ENCODE data around the gene RBM19.
"Not testable (repeated sequence)": the region's sequence is repeated elsewhere in the genome, so short reads cannot be mapped to it uniquely, and the experiment has no call there.

Gene RBM19

DNA sequence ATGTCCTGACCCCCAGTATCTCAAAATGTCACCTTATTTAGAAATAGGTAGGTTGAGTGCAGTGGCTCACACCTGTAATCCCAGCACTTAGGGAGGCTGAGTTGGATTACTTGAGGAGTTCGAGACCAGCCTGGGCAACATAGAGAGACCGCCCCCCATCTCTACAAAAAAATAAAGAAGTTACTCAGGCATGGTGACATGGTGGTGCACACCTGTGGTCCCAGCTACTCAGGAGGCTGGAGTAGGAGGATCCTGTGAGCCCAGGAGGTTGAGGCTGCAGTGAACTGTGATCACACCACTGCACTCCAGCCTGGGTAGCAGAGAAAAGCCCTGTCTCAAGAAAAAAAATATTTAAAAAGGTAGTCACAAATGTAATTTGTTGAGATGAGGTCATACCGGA lies 27.9 kb upstream of the RBM19 start:
- H3K4me1 ChIP-seq (ENCODE audit: low read length), result no peaks in the 10 kb centered on the region
- H2AFZ ChIP-seq (ENCODE audit: low read length), result no peak overlapping the region

GRCh38 chr12:113992751-113993150 lies 26.6 kb upstream of the RBM19 start:
- H2AFZ ChIP-seq (ENCODE audit: low read length); H4K20me1 ChIP-seq (ENCODE audit: insufficient read depth, low read length); H3K9me3 ChIP-seq (replicated peaks; ENCODE audit: insufficient read depth, low read length); H3K9me2 ChIP-seq (replicated peaks; ENCODE audit: insufficient read depth, low read length); DNase-seq; H3K79me2 ChIP-seq (ENCODE audit: low read length); H3F3A ChIP-seq (ENCODE audit: insufficient read depth, low read length); H3K4me2 ChIP-seq (ENCODE audit: low read depth, low read length); H3K36me3 ChIP-seq (replicated peaks; ENCODE audit: insufficient read depth, low read length); H3K27ac ChIP-seq (ENCODE audit: low read length); H3K4me1 ChIP-seq (ENCODE audit: low read length); H3K4me3 ChIP-seq (ENCODE audit: low read length); H3K9ac ChIP-seq (ENCODE audit: low read length); H3K27me3 ChIP-seq (replicated peaks; ENCODE audit: insufficient read depth, low read length): not testable (repeated sequence)

More for the DNA sequence above, 27.9 kb upstream of the RBM19 start:
- Histone ChIP-seq H3K4me2 (ENCODE audit: low read depth, low read length) (no peak overlapping the region), H3K27me3 (replicated peaks; ENCODE audit: insufficient read depth, low read length) (no peaks in the 10 kb centered on the region), H4K20me1 (ENCODE audit: insufficient read depth, low read length) (no peaks in the 10 kb centered on the region), H3F3A (ENCODE audit: insufficient read depth, low read length) (no peaks in the 10 kb centered on the region), H3K4me3 (ENCODE audit: low read length) (no peak overlapping the region), H3K9me2 (replicated peaks; ENCODE audit: insufficient read depth, low read length) (no peaks in the 10 kb centered on the region), H3K9me3 (replicated peaks; ENCODE audit: insufficient read depth, low read length) (no peaks in the 10 kb centered on the region), H3K36me3 (replicated peaks; ENCODE audit: insufficient read depth, low read length) (no peaks in the 10 kb centered on the region), H3K27ac (ENCODE audit: low read length) (no peak overlapping the region), H3K79me2 (ENCODE audit: low read length) (no peaks in the 10 kb centered on the region), H3K9ac (ENCODE audit: low read length) (no peak overlapping the region)
- no peak for TF ChIP-seq EZH2phosphoT487 (IDR thresholded peaks at IDR 0.05; ENCODE audit: low read length)
- TF ChIP-seq, protein P1, sequence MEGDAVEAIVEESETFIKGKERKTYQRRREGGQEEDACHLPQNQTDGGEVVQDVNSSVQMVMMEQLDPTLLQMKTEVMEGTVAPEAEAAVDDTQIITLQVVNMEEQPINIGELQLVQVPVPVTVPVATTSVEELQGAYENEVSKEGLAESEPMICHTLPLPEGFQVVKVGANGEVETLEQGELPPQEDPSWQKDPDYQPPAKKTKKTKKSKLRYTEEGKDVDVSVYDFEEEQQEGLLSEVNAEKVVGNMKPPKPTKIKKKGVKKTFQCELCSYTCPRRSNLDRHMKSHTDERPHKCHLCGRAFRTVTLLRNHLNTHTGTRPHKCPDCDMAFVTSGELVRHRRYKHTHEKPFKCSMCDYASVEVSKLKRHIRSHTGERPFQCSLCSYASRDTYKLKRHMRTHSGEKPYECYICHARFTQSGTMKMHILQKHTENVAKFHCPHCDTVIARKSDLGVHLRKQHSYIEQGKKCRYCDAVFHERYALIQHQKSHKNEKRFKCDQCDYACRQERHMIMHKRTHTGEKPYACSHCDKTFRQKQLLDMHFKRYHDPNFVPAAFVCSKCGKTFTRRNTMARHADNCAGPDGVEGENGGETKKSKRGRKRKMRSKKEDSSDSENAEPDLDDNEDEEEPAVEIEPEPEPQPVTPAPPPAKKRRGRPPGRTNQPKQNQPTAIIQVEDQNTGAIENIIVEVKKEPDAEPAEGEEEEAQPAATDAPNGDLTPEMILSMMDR (IDR thresholded peaks at IDR 0.05; ENCODE audit: low read length), result no peak
- DNase-seq, result no peak

GRCh38 chr12:113991224-113992044 lies 25.3 kb upstream of the RBM19 start:
- H3K4me1 ChIP-seq (ENCODE audit: low read length), result no peaks in the 10 kb centered on the region
- DNase-seq, result no peak
- no peak overlapping the region for H3K9ac ChIP-seq (ENCODE audit: low read length)
- H3K27me3 ChIP-seq (replicated peaks; ENCODE audit: insufficient read depth, low read length), result no peaks in the 10 kb centered on the region
- H3K4me3 ChIP-seq (ENCODE audit: low read length), result no peak overlapping the region
- H3F3A ChIP-seq (ENCODE audit: insufficient read depth, low read length), result no peaks in the 10 kb centered on the region
- no peak overlapping the region for H3K4me2 ChIP-seq (ENCODE audit: low read depth, low read length)
- no peaks in the 10 kb centered on the region for H4K20me1 ChIP-seq (ENCODE audit: insufficient read depth, low read length)
- no peaks in the 10 kb centered on the region for H3K79me2 ChIP-seq (ENCODE audit: low read length)
- H2AFZ ChIP-seq (ENCODE audit: low read length), result no peak overlapping the region
- no peaks in the 10 kb centered on the region for H3K36me3 ChIP-seq (replicated peaks; ENCODE audit: insufficient read depth, low read length)
- no peak overlapping the region for H3K27ac ChIP-seq (ENCODE audit: low read length)
- no peaks in the 10 kb centered on the region for H3K9me2 ChIP-seq (replicated peaks; ENCODE audit: insufficient read depth, low read length)
- H3K9me3 ChIP-seq (replicated peaks; ENCODE audit: insufficient read depth, low read length), result no peaks in the 10 kb centered on the region
- TF ChIP-seq EZH2phosphoT487 (IDR thresholded peaks at IDR 0.05; ENCODE audit: low read length) (no peak), EZH2 (optimal IDR thresholded peaks at IDR 0.05; ENCODE audit: low read depth, low read length) (no peak)
- TF ChIP-seq, protein P1 (IDR thresholded peaks at IDR 0.05; ENCODE audit: low read length), result no peak
